Suprapubic skin (tissue), 4 donors: ENCODE measurements around the gene CSRP1.

Experiments
- CTCF ChIP-seq, 2 donors: fragments of 200-600 bp in 1 of 2; fragments of 450-650 bp in 1 of 2; sonication (generic) in 1 of 2; IDR thresholded peaks; one replicate each; pipeline ENCODE4 v1.5.1; 2016 to 2019; ENCODE audit warnings: antibody characterized with exemption in 2 of 2, mild to moderate bottlenecking in 1 of 2, moderate library complexity in 1 of 2
- EP300 ChIP-seq: sonication (generic); formaldehyde crosslinking; IDR thresholded peaks from one replicate; pipeline ENCODE4 v1.6.1; 2017; ENCODE audit warnings: antibody characterized with exemption
- POLR2A ChIP-seq, 2 donors: fragments of 450-650 bp; IDR thresholded peaks; one replicate each; pipeline ENCODE4 v1.6.1; 2017; ENCODE audit warnings: antibody characterized with exemption in 2 of 2, mild to moderate bottlenecking in 2 of 2, moderate library complexity in 2 of 2
- POLR2AphosphoS5 ChIP-seq, 3 donors: sonication (generic); formaldehyde crosslinking; IDR thresholded peaks; one replicate each; pipeline ENCODE4 v1.6.1; 2017; ENCODE audit warnings: antibody characterized with exemption in 3 of 3

- TF ChIP-seq CTCF (IDR thresholded peaks at IDR 0.05), result no peak
- TF ChIP-seq POLR2A (IDR thresholded peaks at IDR 0.05), result no peak
- no peak for TF ChIP-seq POLR2AphosphoS5 (IDR thresholded peaks at IDR 0.05)
- no peak for TF ChIP-seq EP300
Measured at GRCh38 chr1:201509601-201510374, 2.9 kb upstream of the CSRP1 start.
